ENCODE data around the gene TMEM240. TPM values are rescaled to one million over a fixed set of nuclear protein-coding genes. Genes with fewer than 3 reads are reported as not detected.
A peak's percentile ranks its signal among the peaks of the same experiment; 100 is the strongest.

Gene TMEM240
- total and polyA plus RNA-seq, 10 donors: 0.39 to 5.3 (median 2.6) TPM; not detected in 1

DNA sequence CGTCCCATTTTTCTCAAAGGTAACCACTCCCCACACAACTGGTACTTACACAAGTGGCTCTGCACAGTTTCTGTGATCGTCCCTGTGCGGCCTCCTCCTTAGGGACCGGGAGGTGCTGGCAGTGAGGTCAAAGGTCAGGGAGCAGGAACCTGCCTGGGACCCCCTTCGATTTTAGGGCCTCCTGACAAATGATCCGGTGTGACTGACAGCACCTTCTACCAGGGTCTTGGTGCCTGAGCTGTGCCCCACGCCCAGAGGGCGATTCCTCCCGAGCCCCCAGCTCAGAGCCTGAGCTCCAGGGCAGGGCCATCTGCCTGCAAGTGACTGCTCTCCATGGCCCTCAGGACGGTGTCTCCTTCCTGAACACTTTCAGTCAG, 11.8 kb upstream of the TMEM240 start:
- peaks cover 0 to 56% (median 0%) of the 10 kb centered on the region in 6 donors for H3K36me3 ChIP-seq
- H3K4me3 ChIP-seq: no peak overlapping the region
- H3K9me3 ChIP-seq: no peaks in the 10 kb centered on the region
- no peaks in the 10 kb centered on the region for H3K27me3 ChIP-seq (replicated peaks in 1 of 7)
- H3K4me1 ChIP-seq: peaks cover 0 to 25% (median 3%) of the 10 kb centered on the region in 6 donors
- WGBS, 5 donors: 83 to 94% (median 88%) methylated on average over 10 of the region's 10 CpGs
- DNase-seq: no peak
- intact Hi-C loops (cut with DNase I; ENCODE audit: low total_unique reads): no loop called here
- H3K27ac ChIP-seq: no peak overlapping the region
- peak in 1 of 3 donors; percentile 53 for TF ChIP-seq POLR2AphosphoS5 (IDR thresholded peaks at IDR 0.05)
- TF ChIP-seq, protein P1, sequence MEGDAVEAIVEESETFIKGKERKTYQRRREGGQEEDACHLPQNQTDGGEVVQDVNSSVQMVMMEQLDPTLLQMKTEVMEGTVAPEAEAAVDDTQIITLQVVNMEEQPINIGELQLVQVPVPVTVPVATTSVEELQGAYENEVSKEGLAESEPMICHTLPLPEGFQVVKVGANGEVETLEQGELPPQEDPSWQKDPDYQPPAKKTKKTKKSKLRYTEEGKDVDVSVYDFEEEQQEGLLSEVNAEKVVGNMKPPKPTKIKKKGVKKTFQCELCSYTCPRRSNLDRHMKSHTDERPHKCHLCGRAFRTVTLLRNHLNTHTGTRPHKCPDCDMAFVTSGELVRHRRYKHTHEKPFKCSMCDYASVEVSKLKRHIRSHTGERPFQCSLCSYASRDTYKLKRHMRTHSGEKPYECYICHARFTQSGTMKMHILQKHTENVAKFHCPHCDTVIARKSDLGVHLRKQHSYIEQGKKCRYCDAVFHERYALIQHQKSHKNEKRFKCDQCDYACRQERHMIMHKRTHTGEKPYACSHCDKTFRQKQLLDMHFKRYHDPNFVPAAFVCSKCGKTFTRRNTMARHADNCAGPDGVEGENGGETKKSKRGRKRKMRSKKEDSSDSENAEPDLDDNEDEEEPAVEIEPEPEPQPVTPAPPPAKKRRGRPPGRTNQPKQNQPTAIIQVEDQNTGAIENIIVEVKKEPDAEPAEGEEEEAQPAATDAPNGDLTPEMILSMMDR (IDR thresholded peaks at IDR 0.05 in 8 of 11, conservative IDR thresholded peaks at IDR 0.05 in 3 of 11): no peak
- no peak for TF ChIP-seq POLR2A (IDR thresholded peaks at IDR 0.05)

DNA sequence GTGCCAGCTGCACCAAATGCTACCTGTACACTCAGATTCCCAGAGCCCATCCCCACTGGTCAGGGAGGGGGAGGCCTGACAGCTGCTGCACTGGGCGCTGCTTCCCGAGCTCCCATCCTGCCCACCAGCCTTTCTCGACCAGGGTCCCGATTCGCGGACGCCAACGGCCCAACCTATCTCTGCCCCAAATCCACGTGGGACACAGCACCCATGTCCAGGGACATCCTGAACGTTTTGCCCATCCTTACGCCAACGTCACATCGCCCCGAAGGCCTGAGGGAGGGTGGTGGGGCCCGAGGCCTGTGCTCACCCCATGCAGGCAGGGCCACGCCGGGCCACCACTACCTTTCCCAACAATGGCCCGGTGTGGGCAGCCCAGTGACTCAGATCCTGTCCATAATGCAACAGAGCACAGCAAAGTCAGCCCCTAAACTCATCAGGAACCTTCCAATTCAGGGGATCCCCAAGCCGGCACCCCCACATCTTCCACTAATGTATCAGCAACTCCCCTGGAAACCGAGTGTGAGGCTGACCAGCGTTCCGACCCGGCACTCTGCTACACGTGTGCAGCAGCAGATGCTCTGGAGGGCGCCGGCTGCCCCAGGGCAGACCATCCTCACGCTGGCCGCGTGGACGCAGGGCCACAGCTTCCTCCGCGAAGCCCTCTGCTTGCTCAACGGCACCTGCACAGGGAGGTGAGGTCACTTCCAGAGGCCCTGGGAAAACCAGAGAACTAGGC, 11.3 kb upstream of the TMEM240 start:
- no peaks in the 10 kb centered on the region for H3K27me3 ChIP-seq (replicated peaks in 1 of 7)
- no peak overlapping the region for H3K27ac ChIP-seq
- no peak overlapping the region for H3K4me3 ChIP-seq
- TF ChIP-seq POLR2AphosphoS5 (IDR thresholded peaks at IDR 0.05) (peak; percentile 22 to 68 (median 44)), POLR2A (IDR thresholded peaks at IDR 0.05) (no peak)
- peaks cover 0 to 25% (median 3%) of the 10 kb centered on the region in 6 donors for H3K4me1 ChIP-seq
- H3K9me3 ChIP-seq: no peaks in the 10 kb centered on the region
- WGBS, 5 donors: 88 to 93% (median 91%) methylated on average over 30 to 33 of the region's 33 CpGs
- H3K36me3 ChIP-seq: peaks cover 0 to 57% (median 0%) of the 10 kb centered on the region in 6 donors
- intact Hi-C loops (cut with DNase I; ENCODE audit: low total_unique reads): no loop called here
- DNase-seq: no peak

DNA sequence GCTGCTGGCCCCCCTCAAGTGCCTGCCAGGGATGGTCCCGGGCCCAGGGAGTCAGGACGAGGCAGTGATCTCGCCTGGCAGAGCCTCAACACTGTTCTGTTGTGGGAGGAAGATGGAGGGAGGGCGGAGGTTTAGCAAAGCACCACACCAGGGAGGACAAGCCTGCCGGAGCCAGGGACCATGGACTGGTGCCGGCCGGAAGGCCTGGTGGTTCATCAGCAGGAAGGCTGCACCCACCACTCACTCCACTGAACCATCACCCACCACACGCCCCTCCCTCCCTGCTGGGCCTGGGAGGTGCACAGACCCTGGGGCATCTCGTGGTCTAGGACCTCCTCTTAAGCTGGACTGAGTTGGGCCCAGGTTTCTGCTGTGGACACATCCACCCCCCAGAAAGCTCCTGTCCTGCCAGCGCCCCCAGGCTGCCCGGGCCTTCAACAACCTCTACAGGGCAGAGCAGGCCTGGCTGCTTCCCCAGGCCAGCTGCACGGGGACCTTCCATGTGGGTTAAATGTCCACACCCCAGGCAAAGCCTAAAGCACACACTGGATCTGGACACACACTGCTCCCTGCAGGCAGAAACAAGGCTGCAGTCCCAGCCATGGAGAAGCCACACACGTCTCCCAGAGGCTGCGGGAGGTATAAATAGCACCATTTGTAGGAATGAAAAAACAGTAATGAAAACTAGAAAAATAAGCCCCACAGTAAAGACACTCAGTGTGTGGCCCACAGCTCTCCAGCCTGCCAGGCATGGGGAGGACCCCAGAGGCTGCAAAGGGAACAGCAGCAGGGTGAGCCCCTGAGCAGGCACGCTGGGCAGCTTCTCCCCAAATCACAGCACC, 10.4 kb upstream of the TMEM240 start:
- no peak overlapping the region for H3K4me3 ChIP-seq
- no peak for DNase-seq
- no peaks in the 10 kb centered on the region for H3K9me3 ChIP-seq
- H3K36me3 ChIP-seq: peaks cover 0 to 57% (median 0%) of the 10 kb centered on the region in 6 donors
- intact Hi-C loops (cut with DNase I; ENCODE audit: low total_unique reads): no loop called here
- peaks cover 0 to 26% (median 3%) of the 10 kb centered on the region in 6 donors for H3K4me1 ChIP-seq
- H3K27ac ChIP-seq: no peak overlapping the region
- 75 to 94% (median 83%) methylated on average over 4 to 15 of the region's 15 CpGs for WGBS, 5 donors
- peak; percentile 15 to 61 (median 20) for TF ChIP-seq POLR2AphosphoS5 (IDR thresholded peaks at IDR 0.05)
- TF ChIP-seq, protein P1 (IDR thresholded peaks at IDR 0.05 in 8 of 11, conservative IDR thresholded peaks at IDR 0.05 in 3 of 11): no peak
- no peaks in the 10 kb centered on the region for H3K27me3 ChIP-seq (replicated peaks in 1 of 7)

DNA sequence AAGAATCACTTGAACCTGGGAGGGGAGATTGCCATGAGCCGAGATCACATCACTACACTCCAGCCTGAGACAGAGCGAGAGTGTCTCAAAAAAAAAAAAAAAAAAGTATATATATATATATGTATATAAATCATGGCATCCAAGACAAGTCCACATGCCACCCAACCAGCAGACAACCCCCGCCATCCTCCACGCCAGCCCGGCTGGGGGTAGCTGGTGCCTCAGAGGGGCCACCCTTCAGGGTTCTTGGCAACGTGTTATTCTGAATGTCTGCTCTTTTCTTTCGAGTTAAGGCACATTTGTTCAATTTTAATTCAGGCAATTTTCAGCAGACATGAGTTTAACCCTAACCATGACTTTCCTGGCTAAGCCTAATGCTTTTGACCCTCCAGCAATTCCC, 9.7 kb upstream of the TMEM240 start:
- no peaks in the 10 kb centered on the region for H3K9me3 ChIP-seq
- 86 to 95% (median 90%) methylated on average over 7 of the region's 7 CpGs for WGBS, 5 donors
- no peak overlapping the region for H3K27ac ChIP-seq
- TF ChIP-seq POLR2A (IDR thresholded peaks at IDR 0.05) (no peak), POLR2AphosphoS5 (IDR thresholded peaks at IDR 0.05) (no peak)
- TF ChIP-seq, protein P1 (IDR thresholded peaks at IDR 0.05 in 8 of 11, conservative IDR thresholded peaks at IDR 0.05 in 3 of 11): no peak
- no peaks in the 10 kb centered on the region for H3K27me3 ChIP-seq (replicated peaks in 1 of 7)
- H3K36me3 ChIP-seq: peaks cover 0 to 55% (median 0%) of the 10 kb centered on the region in 6 donors
- no peak overlapping the region for H3K4me3 ChIP-seq
- intact Hi-C loops (cut with DNase I; ENCODE audit: low total_unique reads): no loop called here
- no peak for DNase-seq
- peaks cover 0 to 31% (median 3%) of the 10 kb centered on the region in 6 donors for H3K4me1 ChIP-seq

Data from spleen (tissue), 11 donors.